Mucosa of rectum (tissue), 2 donors: ENCODE measurements around the gene ITLN2.
"Not testable (repeated sequence)": the region's sequence is repeated elsewhere in the genome, so short reads cannot be mapped to it uniquely, and the experiment has no call there.

Source experiments
- H3K27ac ChIP-seq, 2 donors: one replicate each; pipeline ENCODE4 v1.7.0; 2013; ENCODE audit warnings: inconsistent platforms in 2 of 2, low read depth in 2 of 2, low read length in 2 of 2
- H3K27me3 ChIP-seq, 2 donors: one replicate each; pipeline ENCODE4 v1.7.0; 2013; ENCODE audit warnings: low read length in 2 of 2; ENCODE audit not compliant: control insufficient read depth in 2 of 2, insufficient read depth in 2 of 2
- H3K36me3 ChIP-seq, 2 donors: one replicate each; pipeline ENCODE4 v1.7.0; 2013; ENCODE audit warnings: low read length in 2 of 2; ENCODE audit not compliant: control insufficient read depth in 2 of 2, insufficient read depth in 2 of 2
- H3K4me1 ChIP-seq, 2 donors: one replicate each; pipeline ENCODE4 v1.7.0; 2013; ENCODE audit warnings: low read length in 2 of 2, mild to moderate bottlenecking in 1 of 2; ENCODE audit not compliant: control insufficient read depth in 2 of 2, insufficient read depth in 2 of 2
- H3K4me3 ChIP-seq, 2 donors: one replicate each; pipeline ENCODE4 v1.7.0; 2013; ENCODE audit warnings: low read length in 2 of 2
- H3K9ac ChIP-seq, 2 donors: one replicate each; pipeline ENCODE4 v1.7.0; 2013; ENCODE audit warnings: low read length in 2 of 2, low read depth in 1 of 2, mild to moderate bottlenecking in 1 of 2
- H3K9me3 ChIP-seq, 2 donors: one replicate each; pipeline ENCODE4 v1.7.0; 2013; ENCODE audit warnings: low read length in 2 of 2; ENCODE audit not compliant: control insufficient read depth in 2 of 2
- donor health status: healthy.
- donor health status: Normal muscosa, but diverticular disease.

ITLN2 gene

GRCh38 chr1:160954158-160955104, at the start of gene ITLN2:
ITLN2 (minus strand) TSS chr1:160954809; CDS start chr1:160954741, 68 bp downstream.
- H3K9ac ChIP-seq = peak within 1 kb of the TSS in 1 of 2 donors; percentile 1

GRCh38 chr1:161001525-161001924, 46.9 kb upstream of the ITLN2 start:
- Histone ChIP-seq H3K36me3 (peaks cover 39 to 46% of the 10 kb centered on the region in 2 donors), H3K27ac (no peak overlapping the region), H3K27me3 (no peaks in the 10 kb centered on the region), H3K4me1 (peaks cover 0 to 6% of the 10 kb centered on the region in 2 donors), H3K9ac (no peak overlapping the region), H3K4me3 (no peak overlapping the region), H3K9me3 (no peaks in the 10 kb centered on the region)

More at GRCh38 chr1:160954158-160955104, at the start of gene ITLN2:
- H3K27ac ChIP-seq = no peak within 1 kb of the TSS
- no peak within 1 kb of the TSS for H3K4me3 ChIP-seq
- H3K27me3 ChIP-seq = peaks cover 0 to 3% of the 10 kb centered on the region in 2 donors
- no peaks in the 10 kb centered on the region for H3K9me3 ChIP-seq
- H3K4me1 ChIP-seq = no peaks in the 10 kb centered on the region
- H3K36me3 ChIP-seq = no peaks in the 10 kb centered on the region

DNA sequence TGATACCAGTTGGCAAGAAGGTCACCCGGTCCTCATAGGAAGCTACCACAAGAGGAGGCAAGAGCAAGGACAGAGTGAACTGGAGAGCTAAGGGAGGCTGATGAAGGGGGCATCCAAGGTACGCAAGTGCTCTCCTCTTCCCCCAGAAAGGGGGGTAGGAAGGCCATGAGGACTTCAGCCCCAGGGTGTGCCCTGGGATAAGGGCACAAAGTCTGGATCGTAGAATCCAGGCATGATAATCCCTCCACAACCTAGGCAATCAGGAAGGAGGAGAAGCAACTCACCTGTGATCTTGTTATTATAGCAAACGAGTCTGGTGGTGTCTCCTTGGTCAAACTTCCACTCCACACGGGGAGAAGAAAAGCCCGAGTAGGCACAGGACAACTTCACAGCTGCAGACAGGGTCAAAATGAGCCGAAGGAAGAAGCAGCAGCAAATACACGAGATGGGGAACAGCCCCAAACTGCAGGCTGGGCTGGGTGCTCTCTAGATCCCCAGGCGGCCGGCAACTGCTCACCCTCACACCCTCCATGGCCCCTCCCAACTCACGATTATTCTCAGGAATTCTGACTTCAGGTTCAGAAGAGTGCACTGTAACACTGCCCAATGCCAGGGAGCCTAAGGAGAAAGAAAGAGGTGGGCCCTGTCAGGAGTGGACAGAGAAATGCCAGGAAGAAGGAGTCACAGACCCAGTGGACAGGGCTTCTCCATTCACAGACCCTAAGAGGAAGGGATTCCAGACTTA, 46.3 kb upstream of the ITLN2 start:
- no peak overlapping the region for H3K4me3 ChIP-seq
- H3K9me3 ChIP-seq = no peaks in the 10 kb centered on the region
- no peak overlapping the region for H3K9ac ChIP-seq
- peaks cover 39 to 46% of the 10 kb centered on the region in 2 donors for H3K36me3 ChIP-seq
- H3K4me1 ChIP-seq = peaks cover 0 to 6% of the 10 kb centered on the region in 2 donors
- no peaks in the 10 kb centered on the region for H3K27me3 ChIP-seq
- H3K27ac ChIP-seq = no peak overlapping the region

DNA sequence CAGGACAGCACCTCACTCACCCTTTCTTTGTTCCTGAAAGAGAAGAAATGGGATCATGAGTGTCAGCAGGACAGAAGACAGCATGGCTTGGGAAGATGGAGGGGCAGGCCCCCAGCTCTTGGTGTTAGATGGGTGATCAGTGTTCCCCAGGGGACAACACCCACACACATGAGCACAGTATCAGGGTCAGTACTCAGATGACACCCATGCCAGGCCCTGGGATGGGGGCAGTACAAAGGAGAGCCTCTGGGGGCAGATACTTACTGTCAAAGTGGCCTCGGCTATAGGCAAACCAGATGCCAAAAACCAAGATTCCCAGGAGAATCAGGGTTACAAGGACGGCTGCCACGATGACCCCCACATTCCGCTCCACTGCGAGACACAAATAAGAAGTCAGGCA, 44.8 kb upstream of the ITLN2 start:
- Histone ChIP-seq H3K36me3 (peaks cover 39 to 46% of the 10 kb centered on the region in 2 donors), H3K27ac (no peak overlapping the region), H3K4me3 (no peak overlapping the region), H3K9me3 (no peaks in the 10 kb centered on the region), H3K4me1 (peaks cover 0 to 6% of the 10 kb centered on the region in 2 donors), H3K27me3 (no peaks in the 10 kb centered on the region), H3K9ac (no peak overlapping the region)

GRCh38 chr1:160997323-160998038, 42.9 kb upstream of the ITLN2 start:
- Histone ChIP-seq H3K27ac (peak overlapping the region; percentile 60 to 75), H3K9me3 (no peaks in the 10 kb centered on the region), H3K36me3 (peaks cover 39 to 46% of the 10 kb centered on the region in 2 donors), H3K4me1 (peaks cover 0 to 6% of the 10 kb centered on the region in 2 donors), H3K9ac (no peak overlapping the region), H3K27me3 (no peaks in the 10 kb centered on the region), H3K4me3 (no peak overlapping the region)

DNA sequence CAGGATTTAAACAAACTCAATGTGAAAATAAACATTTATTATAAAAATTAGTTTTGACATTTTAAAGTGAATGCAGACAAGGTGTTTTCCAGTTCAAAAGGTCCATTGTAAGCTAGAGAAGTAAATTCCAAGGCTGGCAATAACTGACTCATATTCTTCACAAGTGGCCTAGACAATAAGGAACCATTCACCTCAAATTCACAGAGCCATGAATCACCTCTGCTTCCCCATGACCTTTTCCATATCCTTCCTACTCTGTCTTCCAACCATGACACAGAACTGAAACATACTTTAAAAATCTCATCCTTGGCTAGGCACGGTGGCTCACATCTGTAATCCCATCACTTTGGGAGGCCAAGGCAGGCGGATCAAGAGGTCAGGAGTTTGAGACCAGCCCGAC, 41.6 kb upstream of the ITLN2 start:
- Histone ChIP-seq H3K4me3 (no peak overlapping the region), H3K36me3 (peaks cover 33 to 40% of the 10 kb centered on the region in 2 donors), H3K4me1 (peaks cover 0 to 6% of the 10 kb centered on the region in 2 donors), H3K27me3 (no peaks in the 10 kb centered on the region), H3K9ac (no peak overlapping the region), H3K9me3 (no peaks in the 10 kb centered on the region), H3K27ac (peak overlapping the region; percentile 60 to 75)

- Histone ChIP-seq H3K9ac (no peak overlapping the region), H3K27ac (no peak overlapping the region), H3K36me3 (peaks cover 8 to 16% of the 10 kb centered on the region in 2 donors), H3K9me3 (no peaks in the 10 kb centered on the region), H3K4me1 (peaks cover 3 to 13% of the 10 kb centered on the region in 2 donors), H3K4me3 (no peak overlapping the region), H3K27me3 (no peaks in the 10 kb centered on the region)
These were observed 39.1 kb upstream of the ITLN2 start for GRCh38 chr1:160993544-160994193.

DNA sequence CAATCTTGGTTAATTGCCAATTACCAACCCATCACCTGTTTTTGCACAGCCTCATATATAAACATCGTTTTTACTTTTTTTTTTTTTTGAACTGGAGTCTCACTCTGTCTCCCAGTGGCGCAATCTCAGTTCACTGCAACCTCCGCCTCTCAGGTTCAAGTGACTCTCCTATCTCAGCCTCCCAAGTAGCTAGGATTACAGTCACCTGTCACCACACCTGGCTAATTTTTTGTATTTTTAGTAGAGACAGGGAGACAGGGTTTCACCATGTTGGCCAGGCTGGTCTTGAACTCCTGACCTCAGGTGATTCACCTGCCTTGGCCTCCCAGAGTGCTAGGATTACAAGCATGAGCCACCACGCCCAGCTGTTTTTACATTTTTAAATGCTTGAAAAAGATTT, 37.4 kb upstream of the ITLN2 start:
- not testable (repeated sequence) for H3K4me3 ChIP-seq, H3K9me3 ChIP-seq, H3K36me3 ChIP-seq, H3K27me3 ChIP-seq, H3K9ac ChIP-seq, H3K4me1 ChIP-seq, H3K27ac ChIP-seq

GRCh38 chr1:160987359-160988050, 32.9 kb upstream of the ITLN2 start:
- Histone ChIP-seq H3K4me1 (peaks cover 3 to 6% of the 10 kb centered on the region in 2 donors), H3K36me3 (no peaks in the 10 kb centered on the region), H3K27me3 (no peaks in the 10 kb centered on the region), H3K27ac (no peak overlapping the region), H3K9me3 (no peaks in the 10 kb centered on the region), H3K9ac (no peak overlapping the region), H3K4me3 (no peak overlapping the region)
